GM19452 (cell line): Measurements from ENCODE around the gene GJA3.

Source experiments
- ATAC-seq: cut with Tn5 transposase; IDR thresholded peaks from one replicate; pipeline ENCODE4 v1.9.1; 2021; ENCODE audit not compliant: unreplicated experiment

The GJA3 gene

GRCh38 chr13:20101467-20102316, 59.2 kb downstream of the GJA3 start:
- no peak for ATAC-seq

- no peak for ATAC-seq
These were observed 61.5 kb downstream of the GJA3 start for GRCh38 chr13:20099319-20099718.

- no peak for ATAC-seq
These were observed 66.9 kb downstream of the GJA3 start for GRCh38 chr13:20093951-20094350.

GRCh38 chr13:20090349-20090748, 70.5 kb downstream of the GJA3 start:
- no peak for ATAC-seq
